ENCODE data around the gene PHACTR1.

Gene PHACTR1

DNA sequence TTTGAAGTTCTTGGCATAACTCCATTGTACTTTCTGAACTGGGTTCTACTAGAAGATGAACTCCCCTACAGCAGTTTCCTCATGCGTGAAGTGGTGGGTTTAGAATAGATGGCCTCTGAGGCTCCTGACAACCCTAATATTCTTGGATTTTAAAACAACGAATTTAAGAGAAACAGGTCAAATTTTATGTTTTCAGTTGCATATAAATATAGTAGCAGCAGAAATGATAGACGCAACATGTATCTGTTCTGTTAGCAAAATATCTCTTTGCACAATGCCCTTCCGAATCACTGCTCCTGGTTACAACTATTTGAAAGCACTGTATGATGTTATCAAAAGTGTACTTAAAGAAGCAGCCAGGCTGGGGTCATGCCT lies 364.6 kb downstream of the PHACTR1 start:
- DNase-seq (ENCODE audit: low read depth) = no peak
- TF ChIP-seq, protein P1, sequence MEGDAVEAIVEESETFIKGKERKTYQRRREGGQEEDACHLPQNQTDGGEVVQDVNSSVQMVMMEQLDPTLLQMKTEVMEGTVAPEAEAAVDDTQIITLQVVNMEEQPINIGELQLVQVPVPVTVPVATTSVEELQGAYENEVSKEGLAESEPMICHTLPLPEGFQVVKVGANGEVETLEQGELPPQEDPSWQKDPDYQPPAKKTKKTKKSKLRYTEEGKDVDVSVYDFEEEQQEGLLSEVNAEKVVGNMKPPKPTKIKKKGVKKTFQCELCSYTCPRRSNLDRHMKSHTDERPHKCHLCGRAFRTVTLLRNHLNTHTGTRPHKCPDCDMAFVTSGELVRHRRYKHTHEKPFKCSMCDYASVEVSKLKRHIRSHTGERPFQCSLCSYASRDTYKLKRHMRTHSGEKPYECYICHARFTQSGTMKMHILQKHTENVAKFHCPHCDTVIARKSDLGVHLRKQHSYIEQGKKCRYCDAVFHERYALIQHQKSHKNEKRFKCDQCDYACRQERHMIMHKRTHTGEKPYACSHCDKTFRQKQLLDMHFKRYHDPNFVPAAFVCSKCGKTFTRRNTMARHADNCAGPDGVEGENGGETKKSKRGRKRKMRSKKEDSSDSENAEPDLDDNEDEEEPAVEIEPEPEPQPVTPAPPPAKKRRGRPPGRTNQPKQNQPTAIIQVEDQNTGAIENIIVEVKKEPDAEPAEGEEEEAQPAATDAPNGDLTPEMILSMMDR (IDR thresholded peaks at IDR 0.05; ENCODE audit: control insufficient read depth, insufficient read depth, low read depth, low read length, missing control alignments) = no peak
- H3K4me3 ChIP-seq (ENCODE audit: control insufficient read depth, low read depth, low read length) = no peak overlapping the region

DNA sequence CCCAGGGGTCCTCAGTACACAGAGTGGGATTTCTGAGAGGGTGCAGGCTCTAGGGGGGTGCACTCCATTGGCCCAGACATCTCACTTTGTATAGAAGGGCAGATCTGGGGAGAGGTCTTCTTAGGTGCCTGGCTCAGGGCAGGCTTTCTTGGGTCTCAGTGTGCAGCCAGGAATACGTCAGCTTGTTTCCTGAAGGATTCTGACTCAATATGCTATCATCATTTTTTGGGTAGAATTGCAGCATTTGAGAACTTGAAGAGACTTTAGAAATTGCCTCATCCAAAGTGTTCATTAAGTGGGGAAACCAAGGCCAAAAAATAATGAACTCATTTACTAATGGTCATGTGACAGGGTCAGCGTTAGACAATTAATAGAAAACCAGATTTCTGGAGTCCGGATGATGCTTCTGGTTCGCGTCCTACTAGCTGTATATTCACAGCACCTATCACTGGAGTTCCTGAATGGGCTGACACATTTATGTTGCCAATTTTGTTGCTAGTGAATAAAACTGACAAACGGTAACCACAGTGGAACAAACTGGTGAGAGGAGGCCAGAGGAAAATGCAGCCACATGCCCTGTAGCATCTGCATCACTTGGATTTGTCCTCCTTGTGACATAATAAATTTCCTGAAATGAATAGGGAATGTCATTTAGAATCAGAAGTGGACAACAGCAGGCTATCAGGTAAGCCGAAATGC lies 372.9 kb downstream of the PHACTR1 start:
- H3K4me3 ChIP-seq (ENCODE audit: control insufficient read depth, low read depth, low read length) = no peak overlapping the region
- TF ChIP-seq, protein P1 (IDR thresholded peaks at IDR 0.05; ENCODE audit: control insufficient read depth, insufficient read depth, low read depth, low read length, missing control alignments) = no peak
- DNase-seq (ENCODE audit: low read depth) = no peak

DNA sequence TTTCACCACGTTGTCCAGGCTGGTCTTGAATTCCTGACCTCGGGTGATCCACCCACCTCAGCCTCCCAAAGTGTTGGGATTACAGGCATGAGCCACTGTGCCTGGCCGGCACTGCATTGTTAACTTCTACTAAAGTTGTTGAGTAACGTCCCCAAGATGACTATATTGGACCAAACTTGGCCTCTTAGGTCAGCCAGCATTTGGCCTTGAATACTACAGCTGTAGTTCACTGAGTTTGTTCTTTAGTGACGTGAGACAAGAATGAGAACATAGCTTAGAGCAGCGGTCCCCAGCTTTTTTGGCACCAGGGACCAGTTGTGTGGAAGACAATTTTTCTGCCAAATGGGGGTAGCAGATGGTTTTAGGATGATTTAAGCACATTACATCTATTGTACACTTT lies 374.6 kb downstream of the PHACTR1 start:
- no peak overlapping the region for H3K4me3 ChIP-seq (ENCODE audit: control insufficient read depth, low read depth, low read length)
- TF ChIP-seq, protein P1 (IDR thresholded peaks at IDR 0.05; ENCODE audit: control insufficient read depth, insufficient read depth, low read depth, low read length, missing control alignments) = no peak
- no peak for DNase-seq (ENCODE audit: low read depth)

DNA sequence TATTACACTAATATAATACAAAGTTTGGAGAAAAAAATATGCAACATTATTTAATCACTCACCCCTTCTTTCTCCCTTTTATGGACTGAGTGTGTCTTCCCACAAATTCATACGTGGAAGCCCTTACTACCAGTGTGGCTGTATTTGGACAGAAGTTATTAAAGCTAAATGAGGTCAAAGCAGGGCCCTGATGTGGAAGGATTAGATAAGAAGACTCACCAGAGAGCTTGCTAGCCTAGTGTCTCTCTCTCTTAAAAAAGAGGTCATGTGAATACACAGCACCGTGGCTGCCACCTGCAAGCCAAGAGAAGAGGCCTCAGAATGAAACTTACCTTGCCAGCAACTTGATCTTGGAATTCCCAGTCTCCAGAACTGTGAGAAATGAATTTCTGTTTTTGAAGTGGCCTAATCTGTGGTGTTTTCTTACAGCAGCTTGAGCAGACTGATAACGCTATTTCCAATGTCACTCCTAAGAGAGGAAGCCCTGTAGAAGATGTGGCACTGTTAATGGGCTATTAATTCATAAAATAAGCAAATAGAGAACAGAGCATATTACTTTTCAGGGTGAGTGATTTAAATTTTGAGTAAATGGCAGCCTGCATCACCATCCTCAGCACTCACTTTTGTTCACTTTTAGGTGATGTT lies 378.3 kb downstream of the PHACTR1 start:
- TF ChIP-seq, protein P1 (IDR thresholded peaks at IDR 0.05; ENCODE audit: control insufficient read depth, insufficient read depth, low read depth, low read length, missing control alignments) = no peak
- no peak overlapping the region for H3K4me3 ChIP-seq (ENCODE audit: control insufficient read depth, low read depth, low read length)
- no peak for DNase-seq (ENCODE audit: low read depth)

DNA sequence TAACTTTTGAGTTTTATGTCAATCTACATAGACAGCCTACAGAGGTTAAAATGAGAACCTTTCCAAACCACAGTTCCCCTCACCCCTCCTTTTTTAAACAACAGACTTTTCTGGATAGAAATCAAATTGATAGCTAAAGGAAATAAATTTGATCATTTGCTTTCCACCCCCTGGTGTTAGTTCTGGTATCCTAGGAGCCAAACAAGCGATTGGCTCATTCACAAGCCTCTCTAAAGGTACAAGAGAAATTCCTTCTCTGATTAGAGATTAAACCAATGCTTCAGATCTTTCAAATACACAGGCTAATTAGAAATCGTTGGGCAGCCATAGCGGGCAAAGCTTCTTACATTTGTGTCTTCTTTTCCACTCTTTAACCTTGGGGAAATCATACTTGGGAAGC lies 379.5 kb downstream of the PHACTR1 start:
- H3K4me3 ChIP-seq (ENCODE audit: control insufficient read depth, low read depth, low read length) = no peak overlapping the region
- TF ChIP-seq, protein P1 (IDR thresholded peaks at IDR 0.05; ENCODE audit: control insufficient read depth, insufficient read depth, low read depth, low read length, missing control alignments) = no peak
- no peak for DNase-seq (ENCODE audit: low read depth)

DNA sequence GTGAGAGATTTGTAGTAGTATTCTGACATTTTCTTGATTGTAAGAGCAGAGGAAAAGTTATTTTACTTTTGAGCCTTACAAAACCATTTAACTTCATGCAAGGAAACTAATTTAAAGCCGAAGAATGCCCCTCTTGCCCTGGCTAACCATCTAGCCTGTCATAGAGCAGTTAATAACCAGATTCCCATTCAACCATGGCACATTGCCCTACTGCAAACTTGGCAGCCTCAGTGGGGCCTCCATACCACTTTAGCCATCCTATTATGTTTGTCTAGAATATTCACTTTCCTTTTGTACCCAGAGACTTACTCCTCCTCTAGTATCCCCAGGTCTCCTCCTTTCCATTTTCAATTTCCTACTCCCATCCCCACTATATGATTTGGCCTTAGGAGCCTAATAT lies 380.9 kb downstream of the PHACTR1 start:
- DNase-seq (ENCODE audit: low read depth) = no peak
- H3K4me3 ChIP-seq (ENCODE audit: control insufficient read depth, low read depth, low read length) = no peak overlapping the region
- TF ChIP-seq, protein P1 (IDR thresholded peaks at IDR 0.05; ENCODE audit: control insufficient read depth, insufficient read depth, low read depth, low read length, missing control alignments) = no peak

Measured in AG09309 (cell line).